GM18870 (cell line): Measurements from ENCODE around the gene WDR19.
"Not testable (repeated sequence)": the region's sequence is repeated elsewhere in the genome, so short reads cannot be mapped to it uniquely, and the experiment has no call there.

Source experiments
- ATAC-seq: cut with Tn5 transposase; IDR thresholded peaks from one replicate; pipeline ENCODE4 v1.9.1; 2021; ENCODE audit warnings: moderate library complexity; ENCODE audit not compliant: unreplicated experiment

The WDR19 gene

GRCh38 chr4:39232100-39232499, 49.8 kb downstream of the WDR19 start:
- no peak for ATAC-seq

- no peak for ATAC-seq
Measured at GRCh38 chr4:39233114-39233513, 50.8 kb downstream of the WDR19 start.

GRCh38 chr4:39233783-39234182, 51.5 kb downstream of the WDR19 start:
- ATAC-seq, result no peak

- no peak for ATAC-seq
Measured at GRCh38 chr4:39235021-39235420, 52.7 kb downstream of the WDR19 start.

- ATAC-seq, result no peak
Measured at GRCh38 chr4:39235696-39236095, 53.4 kb downstream of the WDR19 start.

GRCh38 chr4:39237179-39237578, 54.9 kb downstream of the WDR19 start:
- ATAC-seq, result no peak

GRCh38 chr4:39243462-39243861, 61.1 kb downstream of the WDR19 start:
- ATAC-seq, result no peak

GRCh38 chr4:39255266-39255665, 72.9 kb downstream of the WDR19 start:
- ATAC-seq, result no peak

- no peak for ATAC-seq
Measured at GRCh38 chr4:39255871-39256270, 73.5 kb downstream of the WDR19 start.

- ATAC-seq, result no peak
Measured at GRCh38 chr4:39256436-39256835, 74.1 kb downstream of the WDR19 start.

GRCh38 chr4:39259571-39260330, 77.4 kb downstream of the WDR19 start:
- no peak for ATAC-seq

- ATAC-seq, result no peak
Measured at GRCh38 chr4:39263895-39264294, 81.6 kb downstream of the WDR19 start.

- no peak for ATAC-seq
Measured at GRCh38 chr4:39274503-39274902, 92.2 kb downstream of the WDR19 start.

GRCh38 chr4:39277661-39278060, 95.3 kb downstream of the WDR19 start:
- not testable (repeated sequence) for ATAC-seq

GRCh38 chr4:39278476-39278875, 96.1 kb downstream of the WDR19 start:
- ATAC-seq, result no peak

- no peak for ATAC-seq
Measured at GRCh38 chr4:39279416-39279815, 97.1 kb downstream of the WDR19 start.

GRCh38 chr4:39280770-39281169, 98.4 kb downstream of the WDR19 start:
- ATAC-seq, result no peak

- no peak for ATAC-seq
Measured at GRCh38 chr4:39285111-39285795, 102.9 kb downstream of the WDR19 start.

GRCh38 chr4:39285853-39286252, 103.5 kb downstream of the WDR19 start:
- ATAC-seq, result no peak

- no peak for ATAC-seq
Measured at GRCh38 chr4:39286263-39286662, 103.9 kb downstream of the WDR19 start.

GRCh38 chr4:39287223-39287622, 104.9 kb downstream of the WDR19 start:
- no peak for ATAC-seq

- ATAC-seq, result no peak
Measured at GRCh38 chr4:39291686-39292085, 109.4 kb downstream of the WDR19 start.
